Spinal cord (tissue), 10 donors: ENCODE data around the gene C17orf107. TPM values are rescaled to one million over a fixed set of nuclear protein-coding genes. Genes with fewer than 3 reads are reported as not detected.
A peak's percentile ranks its signal among the peaks of the same experiment; 100 is the strongest.

Source experiments
- DNase-seq, 6 donors: peaks; one replicate each; pipeline versions ENCODE4 v3.0.0 to v3.0.0-alpha.2; 2013 to 2015; ENCODE audit warnings: low spot score in 6 of 6, low read depth in 4 of 6
- H3K27ac ChIP-seq: one replicate; pipeline ENCODE4 v1.5.1; 2013; ENCODE audit warnings: low read depth, low read length, control low read depth
- H3K27me3 ChIP-seq: one replicate; pipeline ENCODE4 v1.6.1; 2013; ENCODE audit warnings: low read length; ENCODE audit not compliant: control insufficient read depth, insufficient read depth
- H3K36me3 ChIP-seq: one replicate; pipeline ENCODE4 v1.6.1; 2013; ENCODE audit warnings: low read length; ENCODE audit not compliant: control insufficient read depth, insufficient read depth
- H3K4me1 ChIP-seq: one replicate; pipeline ENCODE4 v1.6.1; 2013; ENCODE audit warnings: low read length; ENCODE audit not compliant: control insufficient read depth, insufficient read depth
- H3K4me3 ChIP-seq: one replicate; pipeline ENCODE4 v1.5.1; 2013; ENCODE audit warnings: low read depth, low read length, control low read depth
- H3K9me3 ChIP-seq: one replicate; pipeline ENCODE4 v1.6.1; 2013; ENCODE audit warnings: low read length; ENCODE audit not compliant: control insufficient read depth, insufficient read depth
- WGBS: methylation state at CpG from one replicate; pipeline ENCODE4 v1.1.5; 2013; ENCODE audit warnings: missing lambda C conversion rate; ENCODE audit not compliant: insufficient coverage; 5-methylcytosine and 5-hydroxymethylcytosine counted together
- polyA plus RNA-seq, 2 donors: library from polyadenylated mRNA; unstranded; fragments of 120-200 nt; gene quantifications; one replicate each; pipeline ENCODE4 v1.2.1, GENCODE V29; 2013; ENCODE audit not compliant: insufficient read length in 2 of 2
- total RNA-seq, 2 donors: library from RNA; depleted of rRNA in 1 of 2; stranded (reverse); fragments of 120-200 nt in 1 of 2; fragments of >200 nt in 1 of 2; gene quantifications; one replicate each; pipeline versions ENCODE4 v1.2.3 to v1.2.4, GENCODE V29; 2013 to 2014
- donor health status: healthy.

C17orf107 gene
- total and polyA plus RNA-seq, 4 donors: 1.9 to 4.7 (median 3.3) TPM

- no peak for DNase-seq
- no peak overlapping the region for H3K4me3 ChIP-seq
- H3K4me1 ChIP-seq: peaks cover 4% of the 10 kb centered on the region
- peaks cover 17% of the 10 kb centered on the region for H3K36me3 ChIP-seq
- no peak overlapping the region for H3K27ac ChIP-seq
- 80% methylated on average over 1 of the region's 2 CpGs for WGBS
- no peaks in the 10 kb centered on the region for H3K9me3 ChIP-seq
- no peaks in the 10 kb centered on the region for H3K27me3 ChIP-seq
These were observed 28.5 kb upstream of the C17orf107 start for GRCh38 chr17:4870855-4871254.

- Histone ChIP-seq H3K27me3 (no peaks in the 10 kb centered on the region), H3K27ac (peak overlapping the region; percentile 25), H3K36me3 (peaks cover 27% of the 10 kb centered on the region), H3K4me1 (peaks cover 19% of the 10 kb centered on the region), H3K4me3 (no peak overlapping the region), H3K9me3 (no peaks in the 10 kb centered on the region)
- 46% methylated on average over 8 of the region's 8 CpGs for WGBS
- peak in 1 of 6 donors; percentile 35 for DNase-seq
These were observed 26.6 kb upstream of the C17orf107 start for GRCh38 chr17:4872786-4873185.

GRCh38 chr17:4877089-4877488, 22.2 kb upstream of the C17orf107 start:
- Histone ChIP-seq H3K27ac (peak overlapping the region; percentile 25), H3K9me3 (no peaks in the 10 kb centered on the region), H3K4me1 (peaks cover 33% of the 10 kb centered on the region), H3K27me3 (no peaks in the 10 kb centered on the region), H3K36me3 (peaks cover 59% of the 10 kb centered on the region), H3K4me3 (no peak overlapping the region)
- peak in 1 of 6 donors; percentile 27 for DNase-seq
- WGBS: no CpG with 5 or more reads among the region's 5 CpGs

GRCh38 chr17:4879601-4880000, 19.7 kb upstream of the C17orf107 start:
- H3K27me3 ChIP-seq: no peaks in the 10 kb centered on the region
- no peak overlapping the region for H3K27ac ChIP-seq
- no CpG with 5 or more reads among the region's 4 CpGs for WGBS
- peaks cover 62% of the 10 kb centered on the region for H3K36me3 ChIP-seq
- H3K4me1 ChIP-seq: peaks cover 28% of the 10 kb centered on the region
- H3K4me3 ChIP-seq: no peak overlapping the region
- no peak for DNase-seq
- H3K9me3 ChIP-seq: no peaks in the 10 kb centered on the region

- 89% methylated on average over 10 of the region's 15 CpGs for WGBS
- no peak overlapping the region for H3K4me3 ChIP-seq
- no peak overlapping the region for H3K27ac ChIP-seq
- DNase-seq: no peak
- H3K27me3 ChIP-seq: no peaks in the 10 kb centered on the region
- peaks cover 28% of the 10 kb centered on the region for H3K4me1 ChIP-seq
- H3K36me3 ChIP-seq: peaks cover 73% of the 10 kb centered on the region
- H3K9me3 ChIP-seq: no peaks in the 10 kb centered on the region
These were observed 18.5 kb upstream of the C17orf107 start for GRCh38 chr17:4880857-4881256.

- Histone ChIP-seq H3K9me3 (no peaks in the 10 kb centered on the region), H3K4me3 (no peak overlapping the region), H3K27me3 (no peaks in the 10 kb centered on the region), H3K4me1 (peaks cover 22% of the 10 kb centered on the region), H3K36me3 (peaks cover 77% of the 10 kb centered on the region), H3K27ac (no peak overlapping the region)
- 40% methylated on average over 1 of the region's 9 CpGs for WGBS
- peak in 2 of 6 donors; percentile 39 to 60 for DNase-seq
These were observed 17.4 kb upstream of the C17orf107 start for GRCh38 chr17:4881761-4882555.

GRCh38 chr17:4884489-4884888, 14.8 kb upstream of the C17orf107 start:
- no peaks in the 10 kb centered on the region for H3K9me3 ChIP-seq
- no peak overlapping the region for H3K27ac ChIP-seq
- peaks cover 81% of the 10 kb centered on the region for H3K36me3 ChIP-seq
- DNase-seq: no peak
- WGBS: 97% methylated on average over 3 of the region's 4 CpGs
- H3K4me1 ChIP-seq: peaks cover 19% of the 10 kb centered on the region
- no peak overlapping the region for H3K4me3 ChIP-seq
- no peaks in the 10 kb centered on the region for H3K27me3 ChIP-seq

GRCh38 chr17:4886830-4887229, 12.5 kb upstream of the C17orf107 start:
- Histone ChIP-seq H3K4me3 (no peak overlapping the region), H3K27me3 (no peaks in the 10 kb centered on the region), H3K9me3 (no peaks in the 10 kb centered on the region), H3K27ac (no peak overlapping the region), H3K4me1 (peaks cover 8% of the 10 kb centered on the region), H3K36me3 (peaks cover 84% of the 10 kb centered on the region)
- 91% methylated on average over 10 of the region's 12 CpGs for WGBS
- DNase-seq: no peak

GRCh38 chr17:4887581-4887980, 11.8 kb upstream of the C17orf107 start:
- Histone ChIP-seq H3K9me3 (no peaks in the 10 kb centered on the region), H3K4me1 (peaks cover 5% of the 10 kb centered on the region), H3K27me3 (no peaks in the 10 kb centered on the region), H3K36me3 (peaks cover 86% of the 10 kb centered on the region), H3K4me3 (no peak overlapping the region), H3K27ac (no peak overlapping the region)
- 80% methylated on average over 17 of the region's 18 CpGs for WGBS
- DNase-seq: peak in 1 of 6 donors; percentile 51
